Measurements from ENCODE around the gene INPP5A. TPM values are rescaled to one million over a fixed set of nuclear protein-coding genes. Genes with fewer than 3 reads are reported as not detected.

Gene INPP5A
- total and polyA plus RNA-seq, 4 donors = 12.4 to 39.9 (median 28.2) TPM

- no peak for TF ChIP-seq CTCF (IDR thresholded peaks at IDR 0.05; ENCODE audit: control extremely low read depth, extremely low read depth)
- H3K4me3 ChIP-seq = peak overlapping the region; percentile 67
- H3K9ac ChIP-seq (ENCODE audit: insufficient read depth in 1 of 2, low read length in 2 of 2) = no peak overlapping the region
- DNase-seq (peak; percentile 99 to 100 (median 100)), ATAC-seq (ENCODE audit: insufficient read depth, low FRiP score) (peak; percentile 98)
- H3K36me3 ChIP-seq (ENCODE audit: control insufficient read depth in 4 of 4, insufficient read depth in 4 of 4, low read length in 4 of 4) = no peaks in the 10 kb centered on the region
- H3K4me1 ChIP-seq (ENCODE audit: control insufficient read depth in 5 of 5, insufficient read depth in 5 of 5, low read length in 5 of 5) = peaks cover 4 to 38% (median 23%) of the 10 kb centered on the region in 5 donors
- H3K27me3 ChIP-seq (ENCODE audit: control insufficient read depth in 3 of 3, insufficient read depth in 3 of 3, low read length in 2 of 3) = no peaks in the 10 kb centered on the region
- 0% methylated on average over 54 to 102 of the region's 102 CpGs for WGBS, 2 donors
- H3K9me3 ChIP-seq (ENCODE audit: control insufficient read depth in 4 of 4, insufficient read depth in 3 of 4, low read length in 3 of 4) = no peaks in the 10 kb centered on the region
- peak overlapping the region; percentile 92 to 93 for H3K27ac ChIP-seq (ENCODE audit: low read depth in 1 of 2, low read length in 1 of 2)
Measured at GRCh38 chr10:132536877-132537683, 507 bp upstream of the INPP5A start.

GRCh38 chr10:132538031-132538789, 623 bp downstream of the INPP5A start:
- no peak for ATAC-seq (ENCODE audit: insufficient read depth, low FRiP score)

GRCh38 chr10:132538790-132539421, 1.3 kb downstream of the INPP5A start:
- H3K4me3 ChIP-seq = peak overlapping the region; percentile 61
- 27 to 32% methylated on average over 2 of the region's 2 CpGs for WGBS, 2 donors
- H3K36me3 ChIP-seq (ENCODE audit: control insufficient read depth in 4 of 4, insufficient read depth in 4 of 4, low read length in 4 of 4) = peaks cover 0 to 4% (median 0%) of the 10 kb centered on the region in 4 donors
- TF ChIP-seq CTCF (IDR thresholded peaks at IDR 0.05; ENCODE audit: control extremely low read depth, extremely low read depth) = no peak
- peak overlapping the region; percentile 75 to 82 for H3K27ac ChIP-seq (ENCODE audit: low read depth in 1 of 2, low read length in 1 of 2)
- peak overlapping the region; percentile 37 to 75 for H3K9ac ChIP-seq (ENCODE audit: insufficient read depth in 1 of 2, low read length in 2 of 2)
- H3K9me3 ChIP-seq (ENCODE audit: control insufficient read depth in 4 of 4, insufficient read depth in 3 of 4, low read length in 3 of 4) = no peaks in the 10 kb centered on the region
- H3K27me3 ChIP-seq (ENCODE audit: control insufficient read depth in 3 of 3, insufficient read depth in 3 of 3, low read length in 2 of 3) = no peaks in the 10 kb centered on the region
- no peak for ATAC-seq (ENCODE audit: insufficient read depth, low FRiP score)
- H3K4me1 ChIP-seq (ENCODE audit: control insufficient read depth in 5 of 5, insufficient read depth in 5 of 5, low read length in 5 of 5) = peaks cover 4 to 38% (median 22%) of the 10 kb centered on the region in 5 donors
- DNase-seq = peak in 1 of 3 donors; percentile 13

More at GRCh38 chr10:132538031-132538789, 623 bp downstream of the INPP5A start:
- Histone ChIP-seq H3K4me1 (ENCODE audit: control insufficient read depth in 5 of 5, insufficient read depth in 5 of 5, low read length in 5 of 5) (peaks cover 4 to 38% (median 23%) of the 10 kb centered on the region in 5 donors), H3K36me3 (ENCODE audit: control insufficient read depth in 4 of 4, insufficient read depth in 4 of 4, low read length in 4 of 4) (no peaks in the 10 kb centered on the region), H3K4me3 (peak overlapping the region; percentile 61), H3K9ac (ENCODE audit: insufficient read depth in 1 of 2, low read length in 2 of 2) (peak overlapping the region; percentile 68 to 75), H3K27me3 (ENCODE audit: control insufficient read depth in 3 of 3, insufficient read depth in 3 of 3, low read length in 2 of 3) (no peaks in the 10 kb centered on the region), H3K9me3 (ENCODE audit: control insufficient read depth in 4 of 4, insufficient read depth in 3 of 4, low read length in 3 of 4) (no peaks in the 10 kb centered on the region), H3K27ac (ENCODE audit: low read depth in 1 of 2, low read length in 1 of 2) (peak overlapping the region; percentile 76 to 82)
- DNase-seq = peak in 2 of 3 donors; percentile 14 to 17
- TF ChIP-seq CTCF (IDR thresholded peaks at IDR 0.05; ENCODE audit: control extremely low read depth, extremely low read depth) = no peak
- 7 to 11% methylated on average over 29 to 42 of the region's 42 CpGs for WGBS, 2 donors
